Stomach (tissue), 4 donors: ENCODE results near the gene TAPT1.

ENCODE experiments used
- CTCF ChIP-seq, 7 experiments: fragments of 450-650 bp in 4 of 7; fragments of 200-600 bp in 3 of 7; sonication (generic) in 3 of 7; IDR thresholded peaks; one replicate each; pipeline ENCODE4 v1.5.1; 2016 to 2019; ENCODE audit warnings: antibody characterized with exemption in 7 of 7, control low read depth in 2 of 7, mild to moderate bottlenecking in 1 of 7
- EP300 ChIP-seq: sonication (generic); formaldehyde crosslinking; IDR thresholded peaks from one replicate; pipeline ENCODE4 v1.6.1; 2017; ENCODE audit warnings: antibody characterized with exemption
- POLR2A ChIP-seq, 4 donors: fragments of 450-650 bp; IDR thresholded peaks; one replicate each; pipeline ENCODE4 v1.6.1; 2016; ENCODE audit warnings: antibody characterized with exemption in 4 of 4, control low read depth in 2 of 4, mild to moderate bottlenecking in 1 of 4, moderate library complexity in 1 of 4
- POLR2AphosphoS5 ChIP-seq, 3 donors: sonication (generic); formaldehyde crosslinking; IDR thresholded peaks; one replicate each; pipeline ENCODE4 v1.6.1; 2016; ENCODE audit warnings: antibody characterized with exemption in 3 of 3

GRCh38 chr4:16192631-16193518 lies 33.4 kb downstream of the TAPT1 start:
- TF ChIP-seq EP300 (no peak), CTCF (IDR thresholded peaks at IDR 0.05) (no peak), POLR2A (IDR thresholded peaks at IDR 0.05) (no peak), POLR2AphosphoS5 (IDR thresholded peaks at IDR 0.05) (no peak)
